Activated T-helper 9 cell treated with anti-CD3 and anti-CD28 coated beads, Interleukin-2, amount 50 U/mL, for 16 hours (primary cell): ENCODE results near the gene C11orf42.
"Not testable (repeated sequence)": the region's sequence is repeated elsewhere in the genome, so short reads cannot be mapped to it uniquely, and the experiment has no call there.

Experiments used
- DNase-seq: peaks from one replicate; pipeline ENCODE4 v3.0.0-alpha.2; 2020; ENCODE audit warnings: low read depth

Gene C11orf42

GRCh38 chr11:6223854-6224253 is 18.5 kb downstream of the C11orf42 start:
- no peak for DNase-seq

- DNase-seq: no peak
Measured at GRCh38 chr11:6224421-6224820, 19.1 kb downstream of the C11orf42 start.

- no peak for DNase-seq
Measured at GRCh38 chr11:6225024-6225423, 19.7 kb downstream of the C11orf42 start.

GRCh38 chr11:6225896-6226295 is 20.5 kb downstream of the C11orf42 start:
- DNase-seq: no peak

GRCh38 chr11:6228520-6228919 is 23.2 kb downstream of the C11orf42 start:
- no peak for DNase-seq

GRCh38 chr11:6229911-6230310 is 24.6 kb downstream of the C11orf42 start:
- DNase-seq: no peak

GRCh38 chr11:6232899-6233298 is 27.5 kb downstream of the C11orf42 start:
- no peak for DNase-seq

- DNase-seq: no peak
Measured at GRCh38 chr11:6233984-6234386, 28.6 kb downstream of the C11orf42 start.

GRCh38 chr11:6234387-6235107 is 29.2 kb downstream of the C11orf42 start, which contains the start of gene FHIP1B:
Gene FHIP1B (minus strand): TSS chr11:6234636. CDS start chr11:6224516, 10,120 bp downstream.
- peak; percentile 99 for DNase-seq

GRCh38 chr11:6237266-6237665 is 31.9 kb downstream of the C11orf42 start:
- no peak for DNase-seq

- DNase-seq: no peak
Measured at GRCh38 chr11:6237761-6238302, 32.5 kb downstream of the C11orf42 start.

- DNase-seq: no peak
Measured at GRCh38 chr11:6238902-6239301, 33.5 kb downstream of the C11orf42 start, which contains the start of gene CNGA4. Gene CNGA4 (plus strand): TSS chr11:6239089. CDS start chr11:6239207, 118 bp downstream.

- no peak for DNase-seq
Measured at GRCh38 chr11:6240139-6240538, 34.8 kb downstream of the C11orf42 start.

- DNase-seq: no peak
Measured at GRCh38 chr11:6240781-6241180, 35.4 kb downstream of the C11orf42 start.

- DNase-seq: no peak
Measured at GRCh38 chr11:6241316-6241715, 36.0 kb downstream of the C11orf42 start.

GRCh38 chr11:6245536-6245935 is 40.2 kb downstream of the C11orf42 start:
- DNase-seq: no peak

- no peak for DNase-seq
Measured at GRCh38 chr11:6248248-6248647, 42.9 kb downstream of the C11orf42 start.

- DNase-seq: not testable (repeated sequence)
Measured at GRCh38 chr11:6248897-6249296, 43.5 kb downstream of the C11orf42 start.

GRCh38 chr11:6249770-6250555 is 44.6 kb downstream of the C11orf42 start:
- no peak for DNase-seq

- DNase-seq: no peak
Measured at GRCh38 chr11:6251120-6251733, 45.9 kb downstream of the C11orf42 start.

- DNase-seq: no peak
Measured at GRCh38 chr11:6251990-6252473, 46.7 kb downstream of the C11orf42 start.

GRCh38 chr11:6253197-6253596 is 47.8 kb downstream of the C11orf42 start:
- DNase-seq: no peak
